IMR-90 (cell line): ENCODE data around the gene PSME3. TPM values are rescaled to one million over a fixed set of nuclear protein-coding genes. Genes with fewer than 3 reads are reported as not detected.

Experiments used
- ATAC-seq: fragments of 200-7000 bp; cut with Tn5 transposase; 2 replicates; pipeline ENCODE4 v1.9.1; 2020; ENCODE audit warnings: low read depth, mild to moderate bottlenecking, moderate library complexity
- BruUV-seq: library from RNA; stranded (reverse); fragments of 400-500 nt; replicated peaks from 2 replicates; lab custom pipeline; 2021; lab: Mats Ljungman, UMichigan
- CTCF ChIA-PET: fragments of 300-600 bp; formaldehyde crosslinking; extraction: SDS; loops from one replicate; lab custom pipeline; 2021; ENCODE audit warnings: antibody characterized with exemption; lab: Yijun Ruan, JAX
- POLR2A ChIA-PET: fragments of 300-600 bp; sonication (Branson Sonifier 250); formaldehyde crosslinking; loops from one replicate; lab custom pipeline; 2022; ENCODE audit warnings: antibody characterized with exemption; ENCODE audit not compliant: unreplicated experiment; lab: Charles Lee
- DNase-seq: peaks from one replicate; pipeline ENCODE4 v3.0.0; 2013
- H2AFZ ChIP-seq: replicated peaks from 2 replicates; pipeline ENCODE3; 2013; ENCODE audit warnings: low read length, mild to moderate bottlenecking; ENCODE audit not compliant: poor library complexity
- H2AK5ac ChIP-seq: 2 replicates; pipeline ENCODE4 v1.6.1; 2013; ENCODE audit warnings: low read depth, low read length, inconsistent platforms
- H2AK9ac ChIP-seq: replicated peaks from 2 replicates; pipeline ENCODE3; 2013; ENCODE audit warnings: mild to moderate bottlenecking, low read depth, low read length, moderate library complexity; ENCODE audit not compliant: poor library complexity
- H2BK120ac ChIP-seq: 2 replicates; pipeline ENCODE4 v1.6.1; 2013; ENCODE audit warnings: low read depth, low read length, inconsistent platforms
- H2BK15ac ChIP-seq: 3 replicates; pipeline ENCODE4 v1.6.1; 2013; ENCODE audit warnings: low read depth, low read length, inconsistent platforms
- H2BK20ac ChIP-seq: 2 replicates; pipeline ENCODE4 v1.6.1; 2013; ENCODE audit warnings: low read depth, mild to moderate bottlenecking, inconsistent platforms, low read length, moderate library complexity
- H2BK5ac ChIP-seq: 2 replicates; pipeline ENCODE4 v1.6.1; 2013; ENCODE audit warnings: mild to moderate bottlenecking, low read depth, low read length, inconsistent platforms; ENCODE audit not compliant: poor library complexity, severe bottlenecking
- H3K14ac ChIP-seq: replicated peaks from 2 replicates; pipeline ENCODE4 v1.6.1; 2013; ENCODE audit warnings: low read depth, low read length, inconsistent platforms
- H3K18ac ChIP-seq: 2 replicates; pipeline ENCODE4 v1.6.1; 2013; ENCODE audit warnings: low read depth, low read length, control low read depth
- H3K23ac ChIP-seq: 2 replicates; pipeline ENCODE4 v1.6.1; 2013; ENCODE audit warnings: low read depth, low read length, inconsistent platforms
- H3K27ac ChIP-seq: 2 replicates; pipeline ENCODE4 v1.5.1; 2013; ENCODE audit warnings: mild to moderate bottlenecking, control low read depth, low read length; ENCODE audit not compliant: insufficient read depth
- H3K27me3 ChIP-seq: 2 replicates; pipeline ENCODE4 v1.6.1; 2013; ENCODE audit warnings: low read length; ENCODE audit not compliant: control insufficient read depth, insufficient read depth
- H3K36me3 ChIP-seq: 2 replicates; pipeline ENCODE4 v1.6.1; 2013; ENCODE audit warnings: low read length, mixed read lengths; ENCODE audit not compliant: control insufficient read depth, insufficient read depth
- H3K4ac ChIP-seq: 2 replicates; pipeline ENCODE4 v1.6.1; 2013; ENCODE audit warnings: low read depth, low read length, inconsistent platforms
- H3K4me1 ChIP-seq: 2 replicates; pipeline ENCODE4 v1.6.1; 2013; ENCODE audit warnings: low read length, mixed read lengths; ENCODE audit not compliant: control insufficient read depth, insufficient read depth
- H3K4me2 ChIP-seq: 2 replicates; pipeline ENCODE4 v1.6.1; 2013; ENCODE audit warnings: low read depth, mild to moderate bottlenecking, control low read depth, low read length, moderate library complexity
- H3K4me3 ChIP-seq: 2 replicates; pipeline ENCODE4 v1.5.1; 2013; ENCODE audit warnings: low read depth, mild to moderate bottlenecking, control low read depth, low read length, moderate library complexity; ENCODE audit not compliant: insufficient read depth
- H3K56ac ChIP-seq: 2 replicates; pipeline ENCODE4 v1.6.1; 2013; ENCODE audit warnings: low read length, inconsistent platforms; ENCODE audit not compliant: insufficient read depth; ENCODE audit errors: extremely low read depth
- H3K79me1 ChIP-seq, 2 experiments: 2 replicates each; pipeline ENCODE4 v1.6.1; 2013; ENCODE audit warnings: low read length in 2 of 2, inconsistent platforms in 1 of 2, low read depth in 1 of 2
- H3K9ac ChIP-seq: 2 replicates; pipeline ENCODE4 v1.6.1; 2013; ENCODE audit warnings: low read depth, low read length, control low read depth
- H3K9me1 ChIP-seq: 2 replicates; pipeline ENCODE4 v1.6.1; 2013; ENCODE audit warnings: low read length, inconsistent platforms; ENCODE audit not compliant: insufficient read depth
- H3K9me3 ChIP-seq: 2 replicates; pipeline ENCODE4 v1.6.1; 2013; ENCODE audit warnings: low read length; ENCODE audit not compliant: control insufficient read depth, insufficient read depth
- H4K20me1 ChIP-seq: 2 replicates; pipeline ENCODE4 v1.6.1; 2013; ENCODE audit warnings: low read length, inconsistent platforms; ENCODE audit not compliant: insufficient read depth
- H4K5ac ChIP-seq: 2 replicates; pipeline ENCODE4 v1.6.1; 2013; ENCODE audit warnings: mild to moderate bottlenecking, low read depth, low read length, control low read depth
- H4K8ac ChIP-seq, 2 experiments: 2 replicates each; pipeline ENCODE4 v1.6.1; 2013; ENCODE audit warnings: low read depth in 2 of 2, low read length in 2 of 2, control low read depth in 1 of 2, inconsistent platforms in 1 of 2
- H4K91ac ChIP-seq: 2 replicates; pipeline ENCODE4 v1.6.1; 2013; ENCODE audit warnings: low read depth, low read length, inconsistent platforms; ENCODE audit not compliant: insufficient read depth
- CEBPB ChIP-seq: IDR thresholded peaks from 2 replicates; pipeline ENCODE4 v1.6.1; 2012; ENCODE audit warnings: low read depth, low read length, improper control_type of control experiment
- CTCF ChIP-seq: conservative IDR thresholded peaks from 2 replicates; pipeline ENCODE4 v1.5.1; 2012; ENCODE audit warnings: mild to moderate bottlenecking, low read depth, low read length, improper control_type of control experiment
- ELK1 ChIP-seq: fragments of 150-350 bp; IDR thresholded peaks from 2 replicates; pipeline ENCODE4 v1.6.1; 2016; ENCODE audit warnings: low read depth, mild to moderate bottlenecking, low read length, moderate library complexity, borderline replicate concordance
- POLR2A ChIP-seq: IDR thresholded peaks from 2 replicates; pipeline ENCODE4 v1.6.1; 2012; ENCODE audit warnings: mild to moderate bottlenecking, low read depth, low read length
- RFX5 ChIP-seq: IDR thresholded peaks from 2 replicates; pipeline ENCODE4 v1.8.0; 2012; ENCODE audit warnings: low read depth, mild to moderate bottlenecking, low read length, moderate library complexity
- USF2 ChIP-seq: fragments of 150-350 bp; IDR thresholded peaks from 2 replicates; pipeline ENCODE4 v1.6.1; 2017; ENCODE audit warnings: mild to moderate bottlenecking, antibody characterized with exemption, low read length, low read depth
- WGBS, 2 experiments: methylation state at CpG; one replicate each; pipeline versions ENCODE4 v1.1.5 to v1.1.7; 2013; ENCODE audit warnings: missing lambda C conversion rate in 2 of 2; ENCODE audit not compliant: insufficient read length in 1 of 2; ENCODE audit errors: extremely low coverage in 2 of 2; 5-methylcytosine and 5-hydroxymethylcytosine counted together
- dilution Hi-C: fragments of 300-500 bp; cut with HindIII; formaldehyde crosslinking; loops from one replicate; pipeline ENCODE4 v1.14.3; 2018; ENCODE audit warnings: low sequenced_read_pairs; ENCODE audit not compliant: unreplicated experiment
- in situ Hi-C: fragments of 300-500 bp; cut with MboI; formaldehyde crosslinking; loops from 3 replicates; pipeline ENCODE4 v1.14.3; 2019; ENCODE audit warnings: low sequenced_read_pairs, inconsistent platforms, mixed read lengths
- intact Hi-C: fragments of 100-400 bp; cut with micrococcal nuclease; formaldehyde crosslinking; loops from 2 replicates; pipeline ENCODE4 v1.10.0; 2022
- polyA plus RNA-seq, 3 experiments: library from polyadenylated mRNA; depleted of rRNA; stranded (reverse); fragments of >200 nt; gene quantifications; 2 replicates each; pipeline ENCODE4 v1.2.3, GENCODE V29; 2012; ENCODE audit warnings: low replicate concordance in 1 of 3
- total RNA-seq: library from RNA; depleted of rRNA; stranded (reverse); fragments of >200 nt; gene quantifications from 2 replicates; pipeline ENCODE4 v1.2.3, GENCODE V29; 2012

The PSME3 gene
- total and polyA plus RNA-seq, 2 of the 4 experiments (the other 2 are of a cell fraction): 72.4 to 100 TPM

GRCh38 chr17:42849451-42850181 is 16.4 kb downstream of the PSME3 start:
- Histone ChIP-seq H2AK9ac (no peak overlapping the region), H3K4ac (no peak overlapping the region), H3K9me1 (peaks cover 8% of the 10 kb centered on the region; the same call in 1 of the 2 replicates), H3K9ac (no peak overlapping the region), H3K4me1 (peaks cover 4% of the 10 kb centered on the region; the same call in 1 of the 2 replicates), H2BK120ac (no peak overlapping the region), H2BK20ac (no peak overlapping the region), H4K5ac (no peak overlapping the region), H4K8ac (no peak overlapping the region), H3K56ac (no peak overlapping the region), H3K4me3 (no peak overlapping the region), H3K27ac (no peak overlapping the region), H4K91ac (no peak overlapping the region), H4K20me1 (peaks cover 7% of the 10 kb centered on the region), H3K79me1 (0 out of 4 replicates have a peak, but pooled peaks cover 0 to 3% of the 10 kb centered on the region in 2 experiments), H3K27me3 (peaks cover 7% of the 10 kb centered on the region), H2BK5ac (no peak overlapping the region), H3K4me2 (no peak overlapping the region), H3K9me3 (no peaks in the 10 kb centered on the region), H3K36me3 (peaks cover 12% of the 10 kb centered on the region), H2AK5ac (no peak overlapping the region), H2BK15ac (no peak overlapping the region), H3K14ac (no peak overlapping the region), H2AFZ (no peak overlapping the region), H3K23ac (no peak overlapping the region), H3K18ac (no peak overlapping the region)
- ATAC-seq (no peak), DNase-seq (no peak)
- in situ Hi-C loops: no loop called here
- no CpG with 5 or more reads among the region's 8 CpGs for whole genome bisulfite sequencing, 2 experiments
- ChIA-PET POLR2A (interaction anchor here (0.6 kb wide), 1 partner anchor 466 kb away, joined by 4 read pairs; no protein-coding TSS in a partner anchor), CTCF (interaction anchor here (0.6 kb wide), 1 partner anchor 1244 kb away, joined by 3 read pairs; no protein-coding TSS in a partner anchor)
- no TSS peak for BruUV-seq
- dilution Hi-C loops: no loop called here
- no peak for TF ChIP-seq ELK1
- TF ChIP-seq CTCF: no peak
- no peak for TF ChIP-seq USF2
- no peak for TF ChIP-seq POLR2A
- no peak for TF ChIP-seq RFX5
- no peak for TF ChIP-seq CEBPB
- intact Hi-C loops: no loop called here
